NCI-H524 (cell line): Measurements from ENCODE around the gene C6orf120.

Experiments used
- DNase-seq, 2 experiments: peaks; one replicate each; lab custom pipeline; 2025; lab: John Stamatoyannopoulos, UW

The C6orf120 gene

GRCh38 chr6:169725125-169726048, 23.5 kb downstream of the C6orf120 start:
- DNase-seq = peak; percentile 2 to 45

GRCh38 chr6:169726049-169726400, 24.1 kb downstream of the C6orf120 start:
- no peak for DNase-seq

- no peak for DNase-seq
Measured at GRCh38 chr6:169726963-169727362, 25.0 kb downstream of the C6orf120 start.

GRCh38 chr6:169729961-169730360, 28.0 kb downstream of the C6orf120 start:
- no peak for DNase-seq

- DNase-seq = peak; percentile 73 to 91
Measured at GRCh38 chr6:169738204-169738975, 36.5 kb downstream of the C6orf120 start.

- peak; percentile 67 to 85 for DNase-seq
Measured at GRCh38 chr6:169738976-169739529, 37.1 kb downstream of the C6orf120 start.

- DNase-seq = no peak
Measured at GRCh38 chr6:169741344-169741743, 39.4 kb downstream of the C6orf120 start.

- DNase-seq = no peak
Measured at GRCh38 chr6:169745405-169745804, 43.5 kb downstream of the C6orf120 start.

GRCh38 chr6:169746556-169746955, 44.6 kb downstream of the C6orf120 start:
- no peak for DNase-seq

GRCh38 chr6:169751242-169752073, 49.5 kb downstream of the C6orf120 start, which contains the start of the genes DYNLT2 and ERMARD:
Gene DYNLT2 (minus strand): TSS chr6:169751572. CDS start chr6:169751458, 114 bp downstream.
Gene ERMARD (plus strand): TSS chr6:169751622. CDS start chr6:169751658, 36 bp downstream.
- peak; percentile 94 to 96 for DNase-seq

GRCh38 chr6:169752074-169752623, 50.2 kb downstream of the C6orf120 start:
- no peak for DNase-seq
